Anterior cingulate cortex (tissue), 58 donors: ENCODE results near the gene ASIC2.

Source experiments
- DNase-seq, 58 donors: peaks; one replicate each; lab custom pipeline; 2025; lab: John Stamatoyannopoulos, UW

Gene ASIC2

GRCh38 chr17:33084755-33085154, 208.3 kb downstream of the ASIC2 start:
- DNase-seq = no peak

DNA sequence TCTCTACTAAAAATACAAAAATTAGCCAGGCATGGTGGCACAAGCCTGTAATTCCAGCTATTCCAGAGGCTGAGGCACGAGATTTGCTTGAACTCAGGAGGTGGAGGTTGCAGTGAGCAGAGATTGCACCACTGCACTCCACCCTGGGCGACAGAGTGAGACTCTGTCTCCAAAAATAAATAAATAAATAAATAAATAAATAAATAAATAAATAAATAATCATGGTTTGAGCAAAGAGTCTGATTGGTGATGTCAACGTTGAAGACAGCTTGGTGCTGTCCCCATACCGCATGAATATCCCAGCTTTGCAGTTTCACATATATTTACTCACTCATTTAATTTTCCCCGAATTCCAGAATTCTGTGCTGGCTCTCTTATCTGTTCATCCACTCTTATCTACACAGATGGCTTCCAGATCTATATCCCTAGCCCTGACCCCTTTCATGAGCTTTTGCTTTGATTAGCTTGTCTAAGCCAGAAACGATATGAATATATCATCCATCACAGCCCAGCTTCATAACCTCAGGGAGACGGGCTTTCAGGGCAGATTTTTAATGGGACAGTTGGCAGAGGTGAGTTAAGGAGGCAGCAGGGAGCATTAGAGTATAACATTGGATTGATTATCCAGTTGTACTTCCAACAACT, 210.4 kb downstream of the ASIC2 start:
- no peak for DNase-seq

DNA sequence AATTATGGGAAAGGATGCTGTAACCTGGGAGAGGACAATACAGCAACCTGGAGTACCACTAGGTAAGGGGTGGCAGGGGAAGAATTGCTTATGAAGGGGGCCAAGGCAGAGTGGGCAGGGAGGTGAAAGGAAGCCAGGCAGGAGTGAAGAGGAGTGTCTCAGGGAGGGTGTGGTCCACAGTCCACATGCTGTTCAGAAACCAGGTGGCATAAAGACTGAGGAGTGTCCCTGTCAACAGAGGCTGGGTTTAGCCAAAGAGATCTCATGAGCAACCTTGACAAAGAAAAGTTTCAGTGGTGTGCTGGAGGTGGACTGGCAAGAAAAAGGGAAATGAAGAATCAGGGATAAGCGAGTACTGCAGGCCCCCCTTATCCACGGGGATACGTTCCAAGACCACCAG, 213.0 kb downstream of the ASIC2 start:
- no peak for DNase-seq

DNA sequence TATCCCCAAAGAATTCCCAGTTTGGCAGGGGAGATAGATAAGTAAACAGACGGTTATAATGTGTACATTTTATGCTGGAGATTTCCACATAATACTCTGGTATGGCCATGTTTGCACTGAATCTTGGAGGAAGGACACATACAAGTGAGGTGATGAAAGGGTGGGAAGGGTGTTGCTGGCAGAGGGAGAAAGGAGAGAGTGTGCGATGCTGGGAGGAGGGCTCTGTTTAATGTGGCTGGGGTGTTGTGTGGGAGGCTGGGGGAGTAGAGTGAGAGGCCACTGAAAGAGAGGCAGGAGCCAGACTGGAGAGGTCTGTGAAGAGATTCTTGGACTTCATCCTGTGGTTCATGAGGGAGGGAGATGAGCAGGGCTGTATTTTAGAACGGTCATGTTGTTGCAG, 213.9 kb downstream of the ASIC2 start:
- no peak for DNase-seq

DNA sequence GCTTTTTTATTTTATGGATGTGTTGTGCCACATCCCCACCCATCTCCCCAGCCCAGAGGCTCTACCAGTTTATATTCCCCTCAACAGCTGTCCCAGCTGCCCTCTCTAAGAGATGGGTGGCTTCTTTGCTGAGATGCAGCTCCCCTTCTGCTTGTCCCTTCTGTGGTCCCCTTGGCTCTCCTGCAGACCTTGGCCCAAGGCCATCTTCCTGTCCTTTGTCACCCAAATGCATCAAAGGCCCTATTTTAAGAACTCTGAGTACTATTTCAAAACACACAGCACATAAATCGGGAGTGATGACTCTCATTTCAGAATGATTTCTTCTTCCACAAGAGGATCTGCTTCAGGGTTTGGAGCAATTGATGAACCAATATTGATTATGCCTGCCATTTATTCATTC, 216.1 kb downstream of the ASIC2 start:
- DNase-seq = no peak

DNA sequence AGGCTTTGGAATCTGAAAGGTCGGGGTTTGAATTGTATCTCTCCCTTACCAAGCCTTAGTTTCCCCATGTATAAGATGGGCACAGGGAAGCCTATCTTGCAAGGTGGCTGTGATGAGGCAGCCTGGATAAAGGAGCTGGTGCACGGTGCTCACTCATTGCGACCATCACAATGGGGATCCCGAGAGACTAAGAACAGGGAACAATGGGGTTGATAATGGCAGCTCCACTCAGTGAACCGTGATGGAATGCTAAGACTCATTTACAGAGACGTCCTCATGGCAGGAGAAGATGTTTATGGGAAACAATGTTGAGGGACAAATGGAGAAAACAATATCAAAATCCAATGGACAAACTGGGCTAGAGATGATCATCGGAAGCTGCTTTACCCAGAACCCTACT, 219.7 kb downstream of the ASIC2 start:
- no peak for DNase-seq

DNA sequence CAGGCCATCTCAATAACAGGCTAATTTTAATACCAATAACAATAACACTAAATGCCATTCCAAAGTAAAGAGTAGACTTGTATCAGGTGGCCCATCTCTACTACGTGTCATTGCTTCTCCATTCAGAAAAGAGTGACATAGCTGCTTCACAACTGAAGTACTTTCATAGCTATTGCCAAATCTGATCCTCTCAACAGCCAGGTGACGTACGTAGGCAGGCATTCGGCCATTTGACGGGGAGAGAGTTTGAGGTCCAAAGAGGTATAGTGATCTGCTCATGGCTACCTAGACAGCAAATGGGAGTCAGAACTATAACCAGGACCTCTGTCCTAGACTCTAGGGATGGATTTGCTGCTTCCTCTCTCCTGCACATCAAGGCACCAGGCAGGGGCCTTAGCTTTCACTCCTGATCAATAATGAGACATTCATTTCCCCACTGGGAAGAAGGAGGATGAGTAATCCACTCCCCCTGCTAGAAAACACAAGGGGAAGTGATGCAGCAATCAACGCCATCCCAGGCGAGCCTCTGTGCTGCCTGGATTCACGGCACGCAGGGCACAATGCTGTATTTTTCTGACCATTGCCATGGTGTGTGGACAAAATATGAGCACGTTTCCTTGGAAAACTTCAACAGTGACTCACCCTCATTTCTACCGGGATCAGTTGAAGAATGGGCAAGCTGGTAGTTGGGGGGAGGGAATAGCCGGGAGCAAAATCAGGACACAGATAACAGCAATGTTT, 220.5 kb downstream of the ASIC2 start:
- DNase-seq = no peak

DNA sequence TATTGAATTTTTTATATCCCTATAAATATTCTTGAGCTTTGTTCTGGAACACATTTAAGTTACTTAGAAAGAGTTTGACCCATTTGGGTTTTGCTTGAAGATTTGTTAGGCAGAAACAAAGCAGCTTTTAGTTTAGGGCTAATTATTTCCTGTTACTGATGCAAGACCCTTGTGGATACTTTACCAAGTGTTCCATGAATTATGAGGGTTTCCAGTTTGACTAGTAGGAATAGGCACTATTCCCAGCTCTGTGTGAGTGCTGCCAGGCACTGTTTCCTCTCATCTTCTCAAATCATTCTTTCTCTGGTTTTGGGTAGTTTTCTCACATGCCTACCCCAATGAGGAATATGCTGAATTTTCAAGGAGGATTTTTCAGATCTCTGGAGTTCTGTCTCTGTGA, 221.4 kb downstream of the ASIC2 start:
- no peak for DNase-seq

GRCh38 chr17:33057564-33057963, 235.5 kb downstream of the ASIC2 start:
- DNase-seq = no peak

DNA sequence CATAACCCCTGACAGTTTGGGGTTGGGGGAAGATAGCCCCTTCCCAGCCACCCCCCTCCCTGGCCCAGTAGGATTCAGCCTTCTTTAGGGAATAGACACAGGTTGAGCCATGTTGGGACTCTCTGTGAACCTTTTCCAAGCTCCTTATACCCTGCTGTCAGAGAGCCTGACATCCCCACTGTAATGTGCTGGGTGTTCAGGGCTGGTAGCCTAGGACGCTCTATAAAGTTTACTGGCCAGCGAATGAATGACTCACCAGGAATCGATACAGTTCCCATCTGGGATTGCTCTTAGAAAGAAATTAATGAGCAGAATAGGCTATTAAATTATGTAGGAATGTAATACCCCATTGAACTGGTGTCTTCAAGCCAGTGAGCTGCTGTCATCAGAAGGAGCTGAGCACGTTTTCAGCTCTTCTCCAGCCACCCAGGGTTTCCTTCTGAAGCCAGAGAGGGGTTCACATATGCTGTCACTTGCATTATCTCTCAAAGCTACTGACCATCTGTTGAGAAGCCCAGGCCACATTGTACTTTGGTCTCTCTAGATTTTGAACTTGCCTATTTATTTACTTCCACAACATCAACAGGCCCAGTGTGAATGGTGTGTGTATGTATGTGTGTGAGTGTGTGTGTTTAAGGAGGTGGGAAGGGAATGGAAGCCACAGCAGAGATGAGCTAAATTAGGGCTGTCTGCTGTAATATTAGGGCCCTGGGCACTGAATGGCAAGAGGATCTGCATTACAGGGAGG, 236.5 kb downstream of the ASIC2 start:
- DNase-seq = no peak

- no peak for DNase-seq
These were observed 237.3 kb downstream of the ASIC2 start for GRCh38 chr17:33055746-33056145.

- DNase-seq = no peak
These were observed 237.9 kb downstream of the ASIC2 start for GRCh38 chr17:33055171-33055611.

GRCh38 chr17:33054412-33054811, 238.7 kb downstream of the ASIC2 start:
- no peak for DNase-seq

GRCh38 chr17:33053676-33054075, 239.4 kb downstream of the ASIC2 start:
- DNase-seq = no peak

DNA sequence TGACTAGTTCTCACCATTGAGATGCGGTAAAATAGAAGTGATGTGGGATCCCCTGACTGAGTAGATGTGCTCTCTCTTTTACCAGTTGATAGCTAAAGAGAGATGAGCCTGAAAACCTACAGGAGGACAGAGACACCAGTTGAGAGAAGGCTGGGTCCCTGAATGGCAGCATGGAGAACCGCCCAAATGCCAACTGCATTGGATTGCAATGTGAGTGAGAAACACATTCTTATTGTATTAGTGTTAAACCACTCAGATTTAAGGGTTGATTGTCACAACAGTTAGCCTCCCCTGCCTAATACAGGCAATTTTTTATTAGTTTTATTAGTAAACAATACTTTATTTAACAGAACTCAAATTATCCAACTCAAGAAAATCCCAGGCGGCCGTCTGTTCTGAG, 240.2 kb downstream of the ASIC2 start:
- DNase-seq = no peak

GRCh38 chr17:33050611-33051140, 242.4 kb downstream of the ASIC2 start:
- DNase-seq = no peak

- DNase-seq = peak in 4 of 58 donors; percentile 4 to 30 (median 8)
These were observed 243.2 kb downstream of the ASIC2 start for GRCh38 chr17:33049781-33050414.

- no peak for DNase-seq
These were observed 246.5 kb downstream of the ASIC2 start for GRCh38 chr17:33046361-33047255.

- no peak for DNase-seq
These were observed 247.9 kb downstream of the ASIC2 start for GRCh38 chr17:33045216-33045615.

GRCh38 chr17:33044771-33045170, 248.3 kb downstream of the ASIC2 start:
- no peak for DNase-seq
